Gastrocnemius medialis (tissue), 4 donors: ENCODE results near the gene NCOA7. TPM values are rescaled to one million over a fixed set of nuclear protein-coding genes. Genes with fewer than 3 reads are reported as not detected.

Experiments used
- ATAC-seq, 2 donors: fragments of 150-250 bp; one replicate each; pipeline ENCODE4 v1.9.1; 2016
- DNase-seq, 2 donors: peaks; one replicate each; pipeline ENCODE4 v3.0.0-alpha.2; 2019
- H3K27ac ChIP-seq, 4 donors: fragments of 200-600 bp; sonication (generic); 1 replicate in 1 of 4; 2 replicates in 3 of 4; pipeline ENCODE4 v1.5.1; 2016 to 2018; ENCODE audit warnings: mild to moderate bottlenecking in 2 of 4, moderate library complexity in 1 of 4
- H3K27me3 ChIP-seq, 3 donors: fragments of 200-600 bp; sonication (generic) in 2 of 3; 1 replicate in 1 of 3; 2 replicates in 2 of 3; pipeline versions ENCODE4 v1.5.1 to v1.6.0; 2016 to 2019; ENCODE audit warnings: mild to moderate bottlenecking in 1 of 3, moderate library complexity in 1 of 3
- H3K36me3 ChIP-seq, 2 donors: fragments of 200-600 bp; sonication (generic) in 1 of 2; one replicate each; pipeline ENCODE4 v1.5.1; 2017 to 2018
- H3K4me1 ChIP-seq, 2 donors: fragments of 200-600 bp; sonication (generic) in 1 of 2; one replicate each; pipeline ENCODE4 v1.5.1; 2016 to 2017; ENCODE audit warnings: mild to moderate bottlenecking in 2 of 2
- H3K4me3 ChIP-seq, 4 donors: fragments of 200-600 bp; sonication (generic) in 3 of 4; 1 replicate in 1 of 4; 2 replicates in 3 of 4; pipeline ENCODE4 v1.5.1; 2016 to 2019; ENCODE audit warnings: mild to moderate bottlenecking in 2 of 4
- H3K9me3 ChIP-seq, 3 donors: fragments of 200-600 bp; sonication (generic) in 2 of 3; 1 replicate in 1 of 3; 2 replicates in 2 of 3; pipeline ENCODE4 v1.5.1; 2016 to 2019
- POLR2A ChIP-seq, 2 donors: fragments of 450-650 bp; IDR thresholded peaks; one replicate each; pipeline ENCODE4 v1.6.1; 2017; ENCODE audit warnings: antibody characterized with exemption in 2 of 2, mild to moderate bottlenecking in 2 of 2, moderate library complexity in 2 of 2
- in situ Hi-C, 4 donors: fragments of 200-750 bp; cut with MboI; loops; one replicate each; pipeline versions ENCODE4 v1.15.0 to v1.8.0; 2017; ENCODE audit warnings: low sequenced_read_pairs in 4 of 4
- intact Hi-C: fragments of 100-400 bp; cut with DNase I; formaldehyde crosslinking; loops from one replicate; pipeline ENCODE4 v1.15.1; 2023; ENCODE audit warnings: low total_unique reads
- total RNA-seq, 4 donors: library from RNA; depleted of rRNA; stranded (reverse); fragments of >200 nt; gene quantifications; one replicate each; pipeline versions ENCODE4 v1.1.0 to v1.2.3, GENCODE V29; 2016
- TF ChIP-seq, protein P1 (sequence below), 5 experiments: fragments of 450-650 bp in 3 of 5; fragments of 200-600 bp in 2 of 5; sonication (generic) in 2 of 5; IDR thresholded peaks in 4 of 5; conservative IDR thresholded peaks in 1 of 5; 1 replicate in 4 of 5; 2 replicates in 1 of 5; pipeline ENCODE4 v1.5.1; 2016 to 2019; ENCODE audit warnings: antibody characterized with exemption in 5 of 5, mild to moderate bottlenecking in 3 of 5, moderate library complexity in 3 of 5

Gene NCOA7
- total RNA-seq, 4 donors from 2014 or later, result 7.0 to 9.5 (median 9.2) TPM

- no peak for TF ChIP-seq POLR2A (IDR thresholded peaks at IDR 0.05)
- TF ChIP-seq, protein P1, sequence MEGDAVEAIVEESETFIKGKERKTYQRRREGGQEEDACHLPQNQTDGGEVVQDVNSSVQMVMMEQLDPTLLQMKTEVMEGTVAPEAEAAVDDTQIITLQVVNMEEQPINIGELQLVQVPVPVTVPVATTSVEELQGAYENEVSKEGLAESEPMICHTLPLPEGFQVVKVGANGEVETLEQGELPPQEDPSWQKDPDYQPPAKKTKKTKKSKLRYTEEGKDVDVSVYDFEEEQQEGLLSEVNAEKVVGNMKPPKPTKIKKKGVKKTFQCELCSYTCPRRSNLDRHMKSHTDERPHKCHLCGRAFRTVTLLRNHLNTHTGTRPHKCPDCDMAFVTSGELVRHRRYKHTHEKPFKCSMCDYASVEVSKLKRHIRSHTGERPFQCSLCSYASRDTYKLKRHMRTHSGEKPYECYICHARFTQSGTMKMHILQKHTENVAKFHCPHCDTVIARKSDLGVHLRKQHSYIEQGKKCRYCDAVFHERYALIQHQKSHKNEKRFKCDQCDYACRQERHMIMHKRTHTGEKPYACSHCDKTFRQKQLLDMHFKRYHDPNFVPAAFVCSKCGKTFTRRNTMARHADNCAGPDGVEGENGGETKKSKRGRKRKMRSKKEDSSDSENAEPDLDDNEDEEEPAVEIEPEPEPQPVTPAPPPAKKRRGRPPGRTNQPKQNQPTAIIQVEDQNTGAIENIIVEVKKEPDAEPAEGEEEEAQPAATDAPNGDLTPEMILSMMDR (IDR thresholded peaks at IDR 0.05 in 4 of 5, conservative IDR thresholded peaks at IDR 0.05 in 1 of 5), result no peak
- peaks cover 0 to 5% of the 10 kb centered on the region in 2 donors for H3K4me1 ChIP-seq
- no peak overlapping the region for H3K4me3 ChIP-seq
- no peaks in the 10 kb centered on the region for H3K27me3 ChIP-seq
- intact Hi-C loops (no loop called here), in situ Hi-C loops (loop anchor here (5.0 to 25.0 kb wide), 4 partner anchors 177 to 609 kb away; partner anchors contain the start of gene TPD52L1 (in 4 of the 4))
- no peak overlapping the region for H3K27ac ChIP-seq
- ATAC-seq, result no peak
- H3K9me3 ChIP-seq, result no peaks in the 10 kb centered on the region
- DNase-seq, result no peak
- peaks cover 0 to 11% of the 10 kb centered on the region in 2 donors for H3K36me3 ChIP-seq
These were observed 26.6 kb upstream of the NCOA7 start for GRCh38 chr6:125764121-125764671.

DNA sequence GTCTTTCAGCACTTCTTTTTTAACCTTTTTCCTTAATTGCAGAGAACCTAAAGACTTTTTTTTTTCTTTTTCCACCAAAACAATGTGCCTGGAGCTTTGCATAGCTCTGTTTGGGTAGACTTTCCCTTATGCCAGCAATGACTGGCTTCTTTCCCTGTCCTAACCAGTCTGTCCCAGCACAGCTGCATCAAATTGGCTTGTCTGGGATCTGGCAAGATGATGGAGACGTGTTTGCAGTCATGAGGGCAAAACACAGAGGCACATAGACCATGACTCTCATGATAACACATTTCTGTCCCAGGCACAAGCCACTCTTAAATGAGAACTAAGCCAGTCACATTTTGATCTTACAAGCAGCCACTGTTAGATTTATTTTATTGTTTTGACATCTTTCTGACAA, 24.8 kb upstream of the NCOA7 start:
- TF ChIP-seq, protein P1 (IDR thresholded peaks at IDR 0.05 in 4 of 5, conservative IDR thresholded peaks at IDR 0.05 in 1 of 5), result no peak
- no peak for TF ChIP-seq POLR2A (IDR thresholded peaks at IDR 0.05)
- Histone ChIP-seq H3K27ac (no peak overlapping the region), H3K36me3 (no peaks in the 10 kb centered on the region), H3K4me1 (peaks cover 0 to 5% of the 10 kb centered on the region in 2 donors), H3K27me3 (no peaks in the 10 kb centered on the region), H3K9me3 (no peaks in the 10 kb centered on the region), H3K4me3 (no peak overlapping the region)
- ATAC-seq, result no peak
- intact Hi-C loops (no loop called here), in situ Hi-C loops (loop anchor here (5.0 to 25.0 kb wide), 4 partner anchors 179 to 611 kb away; partner anchors contain the start of gene TPD52L1 (in 4 of the 4))
- no peak for DNase-seq

DNA sequence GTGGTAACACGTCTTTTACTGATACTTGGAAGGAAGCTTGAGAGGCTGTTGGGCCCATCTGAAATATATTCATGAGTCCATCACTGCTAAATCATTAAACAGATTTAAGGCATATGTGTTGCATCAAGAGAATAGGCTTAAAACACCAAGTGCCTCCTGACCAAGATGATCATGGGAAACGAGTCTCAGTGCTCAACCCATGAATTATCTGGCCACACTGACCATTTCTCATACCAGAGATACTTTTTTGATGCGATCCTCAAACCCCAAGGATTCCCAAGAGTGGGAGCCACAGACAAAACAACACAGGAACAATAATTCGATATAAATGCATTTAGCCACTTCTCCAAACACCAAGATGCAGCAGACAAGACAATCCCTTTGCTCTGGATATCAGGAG, 24.1 kb upstream of the NCOA7 start:
- in situ Hi-C loops (loop anchor here (5.0 to 25.0 kb wide), 4 partner anchors 179 to 612 kb away; partner anchors contain the start of gene TPD52L1 (in 4 of the 4)), intact Hi-C loops (no loop called here)
- no peak overlapping the region for H3K4me3 ChIP-seq
- H3K4me1 ChIP-seq, result peaks cover 0 to 5% of the 10 kb centered on the region in 2 donors
- TF ChIP-seq, protein P1 (IDR thresholded peaks at IDR 0.05 in 4 of 5, conservative IDR thresholded peaks at IDR 0.05 in 1 of 5), result no peak
- no peak for TF ChIP-seq POLR2A (IDR thresholded peaks at IDR 0.05)
- H3K36me3 ChIP-seq, result no peaks in the 10 kb centered on the region
- ATAC-seq, result no peak
- H3K27me3 ChIP-seq, result no peaks in the 10 kb centered on the region
- DNase-seq, result no peak
- no peak overlapping the region for H3K27ac ChIP-seq
- H3K9me3 ChIP-seq, result no peaks in the 10 kb centered on the region

- no peak overlapping the region for H3K4me3 ChIP-seq
- in situ Hi-C loops (loop anchor here (5.0 to 25.0 kb wide), 4 partner anchors 182 to 614 kb away; partner anchors contain the start of gene TPD52L1 (in 4 of the 4)), intact Hi-C loops (loop anchor here (2.0 kb wide), 1 partner anchor 454 kb away; no protein-coding TSS in a partner anchor)
- H3K27me3 ChIP-seq, result no peaks in the 10 kb centered on the region
- TF ChIP-seq, protein P1 (IDR thresholded peaks at IDR 0.05 in 4 of 5, conservative IDR thresholded peaks at IDR 0.05 in 1 of 5), result no peak
- TF ChIP-seq POLR2A (IDR thresholded peaks at IDR 0.05), result no peak
- no peak overlapping the region for H3K27ac ChIP-seq
- H3K4me1 ChIP-seq, result peaks cover 0 to 5% of the 10 kb centered on the region in 2 donors
- H3K36me3 ChIP-seq, result no peaks in the 10 kb centered on the region
- no peak for DNase-seq
- ATAC-seq, result no peak
- no peaks in the 10 kb centered on the region for H3K9me3 ChIP-seq
These were observed 21.5 kb upstream of the NCOA7 start for GRCh38 chr6:125769147-125769783.
